ENCODE results near the gene RHEX.

DNA sequence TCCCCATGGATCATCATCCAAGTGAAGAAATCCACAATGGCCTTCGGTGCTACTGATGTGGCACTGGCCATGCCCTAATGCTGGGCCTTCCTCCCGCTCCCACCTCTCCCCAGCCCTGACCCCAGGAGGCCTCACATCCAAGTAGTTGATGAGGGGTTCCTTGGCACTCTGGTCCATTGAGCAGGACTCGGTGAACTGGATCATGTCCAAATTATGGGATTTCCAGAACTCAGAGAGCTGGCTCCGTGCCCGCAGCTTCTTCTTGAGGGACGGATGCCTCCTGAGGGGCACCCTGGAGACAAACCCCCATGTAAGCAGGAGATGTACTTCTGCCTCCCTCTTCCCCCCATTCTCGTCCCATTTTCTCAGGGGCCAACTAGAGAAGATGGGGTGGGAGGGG lies 30.2 kb upstream of the RHEX start:
- TF ChIP-seq EZH2 (IDR thresholded peaks at IDR 0.05; ENCODE audit: insufficient read depth, poor library complexity, severe bottlenecking) (no peak), EZH2phosphoT487 (IDR thresholded peaks at IDR 0.05; ENCODE audit: insufficient read depth, low read depth) (no peak)
